HG02981 (cell line): ENCODE results near the gene KIF23.

Experiments used
- ATAC-seq: cut with Tn5 transposase; IDR thresholded peaks from one replicate; pipeline ENCODE4 v1.9.1; 2021; ENCODE audit warnings: mild to moderate bottlenecking, moderate library complexity; ENCODE audit not compliant: unreplicated experiment

Gene KIF23

GRCh38 chr15:69394556-69395282 lies 19.4 kb upstream of the KIF23 start:
- peak; percentile 61 for ATAC-seq

- ATAC-seq = no peak
Observed at GRCh38 chr15:69395460-69395859, 18.7 kb upstream of the KIF23 start.

GRCh38 chr15:69395991-69396390 lies 18.2 kb upstream of the KIF23 start:
- ATAC-seq = no peak

GRCh38 chr15:69398491-69398891 lies 15.7 kb upstream of the KIF23 start:
- no peak for ATAC-seq

- no peak for ATAC-seq
Observed at GRCh38 chr15:69400850-69401249, 13.3 kb upstream of the KIF23 start.

GRCh38 chr15:69402816-69403215 lies 11.3 kb upstream of the KIF23 start:
- ATAC-seq = no peak

GRCh38 chr15:69403594-69403993 lies 10.6 kb upstream of the KIF23 start:
- ATAC-seq = no peak

- ATAC-seq = no peak
Observed at GRCh38 chr15:69405110-69405509, 9.0 kb upstream of the KIF23 start.

- ATAC-seq = no peak
Observed at GRCh38 chr15:69407719-69408400, 6.3 kb upstream of the KIF23 start.

- no peak for ATAC-seq
Observed at GRCh38 chr15:69408841-69409240, 5.3 kb upstream of the KIF23 start.

- ATAC-seq = no peak
Observed at GRCh38 chr15:69410248-69410874, 3.8 kb upstream of the KIF23 start.

GRCh38 chr15:69412274-69412673 lies 1.9 kb upstream of the KIF23 start:
- ATAC-seq = no peak

GRCh38 chr15:69412701-69413100 lies 1.4 kb upstream of the KIF23 start:
- no peak for ATAC-seq

GRCh38 chr15:69414701-69415167 lies 585 bp downstream of the KIF23 start:
- peak; percentile 34 for ATAC-seq

GRCh38 chr15:69415381-69415780 lies 1.2 kb downstream of the KIF23 start:
- ATAC-seq = no peak

- no peak for ATAC-seq
Observed at GRCh38 chr15:69417581-69417980, 3.4 kb downstream of the KIF23 start.

- no peak for ATAC-seq
Observed at GRCh38 chr15:69421498-69421897, 7.3 kb downstream of the KIF23 start.

GRCh38 chr15:69422336-69422895 lies 8.3 kb downstream of the KIF23 start:
- ATAC-seq = no peak

GRCh38 chr15:69424001-69424400 lies 9.9 kb downstream of the KIF23 start:
- ATAC-seq = no peak

GRCh38 chr15:69424748-69425413 lies 10.7 kb downstream of the KIF23 start:
- no peak for ATAC-seq

- no peak for ATAC-seq
Observed at GRCh38 chr15:69433831-69434230, 19.7 kb downstream of the KIF23 start.
